Inferior parietal cortex (tissue), 1 donor: ENCODE measurements around the gene ABHD13.
"Not testable (repeated sequence)": the region's sequence is repeated elsewhere in the genome, so short reads cannot be mapped to it uniquely, and the experiment has no call there.

ENCODE experiments used
- DNase-seq: peaks from one replicate; pipeline ENCODE4 v3.0.0-alpha.2; 2016; ENCODE audit errors: extremely low spot score

ABHD13 gene

DNA sequence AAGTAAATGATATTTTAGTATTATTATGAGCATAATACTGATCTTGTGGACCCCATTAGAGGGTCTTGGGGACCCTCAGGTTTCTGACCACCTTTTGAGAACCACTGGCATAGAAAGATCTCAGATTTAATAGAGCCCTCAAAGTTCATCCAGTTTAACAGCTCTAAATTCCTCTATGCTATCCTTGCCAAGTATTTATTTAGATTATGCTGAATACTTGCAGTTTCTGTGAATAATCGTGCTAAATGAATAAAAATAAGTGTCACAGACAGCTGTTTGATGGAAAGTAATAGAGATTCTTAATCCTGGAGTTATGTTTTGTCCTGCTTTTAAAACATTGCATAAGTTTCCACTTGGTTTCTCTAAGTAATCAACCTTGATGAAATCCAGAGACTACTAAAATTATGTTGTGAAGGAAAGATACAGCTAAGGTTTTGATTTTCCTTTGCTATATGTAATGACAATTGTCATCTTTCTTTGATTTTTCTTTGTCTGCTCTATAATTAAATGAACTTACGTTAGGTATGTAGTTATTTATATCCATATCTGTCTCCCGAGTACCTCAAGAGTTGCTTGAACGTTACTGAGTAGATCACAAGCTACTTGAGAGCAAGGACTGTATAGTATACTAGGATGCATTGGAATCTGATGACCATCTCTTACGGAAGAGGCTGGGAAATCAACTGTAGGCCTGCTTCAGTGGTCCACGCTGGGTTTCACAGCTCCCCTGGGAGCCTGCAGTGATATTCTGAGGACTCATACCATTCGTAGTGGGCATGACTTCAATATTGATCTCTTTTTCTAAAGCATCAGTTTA is 5.7 kb downstream of the ABHD13 start:
- no peak for DNase-seq

GRCh38 chr13:108225440-108225839 is 7.2 kb downstream of the ABHD13 start:
- no peak for DNase-seq

GRCh38 chr13:108226184-108226583 is 8.0 kb downstream of the ABHD13 start:
- DNase-seq, result no peak

DNA sequence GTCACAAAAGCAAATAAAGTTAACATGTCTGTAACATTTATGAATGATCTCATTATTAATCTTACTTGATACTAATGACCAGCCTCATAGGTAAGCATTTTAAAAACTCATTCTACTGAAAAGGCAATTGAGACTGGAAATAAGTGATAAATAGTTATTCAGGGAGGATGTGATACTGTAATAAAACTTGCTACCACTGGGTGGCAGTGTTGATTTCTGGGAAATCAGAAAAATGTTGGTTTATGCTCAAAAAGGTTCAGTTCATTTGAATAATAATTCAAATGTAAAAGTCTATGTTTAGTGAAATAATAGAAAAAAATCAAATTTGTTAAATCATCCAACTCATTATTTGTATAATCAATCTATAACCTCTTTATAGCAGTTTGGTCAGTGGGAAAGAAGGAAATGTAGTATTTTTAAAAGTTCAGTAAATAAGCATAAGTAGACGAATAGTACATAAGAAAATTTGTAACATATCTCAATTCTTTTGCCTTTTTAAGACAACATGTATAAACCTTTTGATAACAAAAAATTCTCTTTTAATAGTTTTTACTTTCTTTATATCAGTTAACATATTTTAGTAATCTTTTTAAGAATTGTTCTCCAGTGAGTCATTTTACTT is 9.6 kb downstream of the ABHD13 start:
- peak; percentile 79 for DNase-seq

DNA sequence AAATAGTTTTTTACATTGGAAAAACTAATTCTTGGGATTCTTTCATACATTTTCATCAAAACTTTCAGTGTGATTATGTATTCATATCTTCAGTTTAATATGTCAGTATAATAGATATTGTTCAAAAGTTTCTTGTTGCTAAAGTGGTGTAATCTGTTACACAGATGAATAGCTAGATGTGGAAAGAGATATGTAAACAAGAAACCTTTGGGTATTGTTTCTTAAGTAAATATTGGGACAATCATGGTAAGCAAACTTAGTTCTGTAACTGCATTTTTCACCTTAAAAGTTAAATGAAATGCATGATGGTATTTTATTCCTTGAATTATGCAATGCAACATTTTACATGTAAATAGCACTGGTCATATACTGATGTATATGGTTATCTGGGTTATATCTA is 12.2 kb downstream of the ABHD13 start:
- DNase-seq, result no peak

GRCh38 chr13:108249150-108249549 is 31.0 kb downstream of the ABHD13 start:
- DNase-seq, result no peak

DNA sequence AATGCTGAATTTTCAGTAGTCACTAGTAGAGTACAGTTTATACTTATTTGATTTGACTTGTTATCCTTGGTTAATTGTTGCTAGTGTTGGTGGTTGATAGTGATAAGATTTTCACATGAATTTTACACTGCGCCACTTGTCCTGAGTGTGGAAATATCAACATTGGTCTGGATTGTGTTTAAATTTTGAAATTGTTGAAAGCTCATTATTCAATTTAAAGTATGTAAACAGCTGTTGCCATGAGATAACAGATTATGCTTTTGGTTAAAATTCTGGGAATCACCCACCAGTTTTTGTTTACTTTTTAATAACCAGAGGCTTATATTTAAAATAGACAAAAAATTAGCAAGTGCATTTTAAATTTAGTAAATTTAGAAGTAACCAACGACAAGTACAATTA is 39.1 kb downstream of the ABHD13 start:
- DNase-seq, result no peak

DNA sequence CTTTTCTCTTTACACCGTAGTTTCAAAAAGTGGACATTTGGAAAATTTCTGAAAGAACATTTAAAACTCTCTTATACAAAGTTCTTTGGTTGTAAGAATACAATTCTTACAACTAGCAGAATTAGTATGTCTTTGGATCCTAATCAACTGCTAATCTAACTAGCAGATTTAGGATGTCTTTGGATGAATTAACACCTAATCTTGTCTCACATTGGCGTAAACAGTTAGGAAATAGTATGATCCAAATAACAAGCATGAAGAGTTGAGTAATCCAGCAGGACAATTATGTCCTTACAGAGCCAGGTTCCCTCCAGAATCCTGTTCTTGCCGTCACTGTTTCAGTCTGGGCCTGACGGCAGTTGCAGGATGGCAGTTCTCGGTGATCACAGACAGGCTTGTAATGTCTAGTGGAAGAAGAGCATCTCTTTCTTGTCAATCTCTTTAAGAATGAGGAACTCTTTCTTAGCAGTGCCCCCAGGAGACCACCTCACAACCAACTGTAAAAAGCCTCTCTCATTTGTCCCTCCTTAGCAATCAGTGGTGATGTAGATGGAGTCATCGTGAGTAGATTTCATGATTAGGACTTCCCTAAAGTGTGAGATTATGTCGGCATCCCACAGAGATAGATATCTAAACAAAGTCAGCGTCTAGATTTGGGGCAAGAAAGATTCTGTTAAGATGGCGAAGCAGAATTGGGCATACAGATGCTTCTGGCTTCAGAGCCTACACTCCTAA is 45.6 kb downstream of the ABHD13 start:
- DNase-seq, result no peak

- no peak for DNase-seq
Measured at GRCh38 chr13:108266321-108266990, 48.3 kb downstream of the ABHD13 start.

DNA sequence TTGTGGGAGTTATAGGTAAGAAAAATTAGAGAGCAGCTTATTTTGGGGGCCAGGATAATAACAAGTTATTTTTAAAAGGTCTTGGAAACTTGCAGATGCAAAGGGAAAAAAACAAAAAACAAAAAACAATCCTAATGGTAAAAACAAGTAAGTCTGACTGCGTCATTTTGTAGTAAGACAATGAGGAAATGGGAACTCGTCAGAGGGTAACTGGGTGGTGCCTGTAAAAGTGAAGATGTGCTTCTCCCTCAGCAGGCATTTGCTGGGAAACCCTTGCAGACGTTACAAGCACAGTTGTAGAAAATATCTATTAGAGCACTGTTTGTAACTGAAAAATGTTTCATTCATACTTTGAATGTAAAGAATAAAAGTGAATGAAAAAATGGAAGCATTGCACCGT is 49.2 kb downstream of the ABHD13 start:
- DNase-seq, result no peak

DNA sequence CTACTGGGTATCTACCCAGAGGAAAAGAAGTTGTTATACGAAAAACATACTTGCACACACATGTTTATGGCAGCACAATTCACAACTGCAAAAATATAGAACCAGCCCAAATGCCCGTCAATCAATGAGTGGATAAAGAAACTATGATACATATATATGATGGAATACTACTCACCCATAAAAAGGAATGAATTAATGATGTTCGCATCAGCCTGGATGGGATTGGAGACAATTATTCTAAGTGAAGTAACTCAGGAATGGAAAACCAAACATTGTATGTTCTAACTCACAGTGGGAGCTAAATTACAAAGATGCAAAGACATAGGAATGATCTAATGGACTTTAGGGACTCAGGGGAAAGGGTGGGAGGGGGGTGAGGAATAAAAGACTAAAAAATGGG is 49.7 kb downstream of the ABHD13 start:
- not testable (repeated sequence) for DNase-seq

DNA sequence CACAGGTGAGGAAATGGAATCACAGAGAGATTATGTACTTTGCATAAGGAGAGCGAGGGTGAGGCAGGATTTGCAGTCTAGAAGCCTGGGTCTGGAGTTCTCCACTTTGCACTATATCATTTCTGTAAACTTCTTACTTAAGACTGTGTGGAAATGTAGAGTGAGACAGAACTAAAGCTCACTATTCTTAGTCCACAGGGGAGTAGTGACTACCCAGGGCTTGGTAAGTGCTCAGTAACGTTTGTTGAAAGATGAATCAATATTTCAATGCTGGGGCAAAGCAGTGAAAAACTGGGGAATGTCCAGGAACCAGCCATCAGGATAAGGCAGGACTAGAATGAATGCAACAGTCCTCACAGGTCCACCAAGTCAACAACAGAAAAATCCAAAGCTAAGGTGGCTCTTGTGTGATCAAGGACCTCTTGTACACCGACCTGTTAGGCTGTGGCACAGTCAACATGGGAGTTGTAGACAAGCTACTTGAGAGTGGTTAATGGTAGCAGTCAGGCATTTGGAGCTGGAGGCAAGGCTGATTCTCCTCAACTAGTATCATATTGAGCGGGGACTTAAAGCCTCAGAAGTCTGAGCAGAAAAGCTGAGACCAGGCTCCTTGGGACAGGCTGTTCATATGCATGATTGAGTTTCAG is 50.4 kb downstream of the ABHD13 start:
- no peak for DNase-seq

- DNase-seq, result peak; percentile 17
Measured at GRCh38 chr13:108269601-108270328, 51.6 kb downstream of the ABHD13 start, which contains the start of gene TNFSF13B. Gene TNFSF13B, plus strand, starts transcription at chr13:108269718. Its CDS starts 178 bp downstream, at chr13:108269896.

DNA sequence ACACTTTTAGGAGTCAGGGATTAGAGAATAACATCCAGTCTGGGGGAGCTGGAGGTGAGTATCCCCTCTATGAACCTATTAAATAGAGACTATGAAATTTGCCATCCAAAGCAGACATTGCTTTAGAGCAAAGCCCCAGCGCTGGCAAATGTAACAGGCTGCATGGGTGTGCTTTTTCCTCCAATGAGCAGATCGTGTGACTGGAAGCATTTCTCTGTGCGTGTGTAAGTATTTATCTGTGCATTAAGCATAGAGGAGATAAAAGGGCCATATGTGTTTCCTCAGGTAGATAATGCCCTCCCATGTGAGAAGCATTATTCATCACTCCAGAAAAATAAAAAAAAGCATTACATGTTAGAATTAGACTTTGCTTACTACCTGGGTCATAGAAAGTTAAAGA is 52.2 kb downstream of the ABHD13 start:
- DNase-seq, result peak; percentile 6

DNA sequence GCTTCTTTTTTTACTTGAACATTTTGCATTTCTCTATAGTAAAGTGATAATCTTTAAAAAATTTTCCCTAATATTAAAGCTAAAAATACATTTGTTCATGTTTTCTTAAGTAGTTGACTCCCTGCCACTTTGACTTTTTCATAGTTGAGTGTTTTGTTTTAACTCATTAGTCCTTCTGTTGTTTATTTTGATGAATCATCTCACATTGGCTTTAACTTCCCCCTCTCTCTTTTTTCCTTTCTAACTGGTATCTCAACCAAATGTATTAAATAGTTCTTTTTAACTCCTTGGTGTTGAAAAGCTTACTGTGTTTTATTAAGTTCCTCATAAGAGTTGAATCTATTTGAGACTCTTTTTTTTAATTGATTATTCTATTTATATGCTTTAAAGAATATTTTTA is 54.1 kb downstream of the ABHD13 start:
- no peak for DNase-seq

DNA sequence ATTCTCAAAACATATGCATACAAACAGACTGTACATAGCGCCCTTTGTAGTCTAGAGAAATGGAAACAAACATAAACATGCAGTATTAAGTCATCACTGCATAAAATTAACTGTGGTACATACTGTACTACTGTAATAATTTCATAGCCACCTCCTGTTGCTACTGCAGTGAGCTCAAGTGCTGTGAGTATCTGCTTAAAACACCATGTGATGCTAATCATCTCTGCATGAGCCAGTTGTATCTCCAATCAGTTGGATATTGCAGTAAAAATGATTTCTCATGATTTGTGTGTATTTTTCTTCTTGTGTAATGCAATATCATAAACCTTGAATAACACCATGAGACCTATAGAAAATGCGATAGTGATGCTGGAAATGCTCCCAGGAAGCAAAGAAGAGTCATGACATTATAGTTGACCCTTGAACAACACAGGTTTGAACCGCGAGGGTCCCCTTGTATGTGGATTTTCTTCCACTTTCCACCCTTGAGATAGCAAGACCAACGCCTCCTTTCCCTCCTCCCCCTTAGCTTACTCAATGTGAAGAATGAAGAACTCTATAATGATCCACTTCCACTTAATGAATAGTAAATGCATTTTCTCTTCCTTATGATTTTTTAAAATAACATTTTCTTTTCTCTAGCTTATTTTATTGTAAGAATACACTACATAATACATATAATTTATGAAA is 55.4 kb downstream of the ABHD13 start:
- DNase-seq, result no peak

DNA sequence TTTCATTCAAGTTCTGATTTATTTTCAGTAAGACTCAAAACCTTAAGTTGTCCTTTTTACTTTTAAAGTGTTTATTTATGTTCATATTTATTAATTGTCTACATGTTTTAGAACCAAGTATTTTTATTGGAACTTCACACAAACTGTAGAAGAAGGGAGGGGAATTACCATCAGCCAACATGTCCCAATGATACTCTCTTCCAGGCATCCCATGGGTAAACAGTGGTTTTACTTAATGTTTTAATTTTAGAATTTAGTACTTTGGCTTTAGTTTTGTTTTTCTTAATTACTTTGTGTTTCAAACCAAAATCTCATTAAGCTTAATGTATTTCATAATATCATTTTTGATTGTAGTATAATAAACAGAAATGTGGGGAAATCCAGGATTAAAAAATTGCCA is 56.5 kb downstream of the ABHD13 start:
- DNase-seq, result no peak

GRCh38 chr13:108276060-108276459 is 57.9 kb downstream of the ABHD13 start:
- DNase-seq, result no peak

DNA sequence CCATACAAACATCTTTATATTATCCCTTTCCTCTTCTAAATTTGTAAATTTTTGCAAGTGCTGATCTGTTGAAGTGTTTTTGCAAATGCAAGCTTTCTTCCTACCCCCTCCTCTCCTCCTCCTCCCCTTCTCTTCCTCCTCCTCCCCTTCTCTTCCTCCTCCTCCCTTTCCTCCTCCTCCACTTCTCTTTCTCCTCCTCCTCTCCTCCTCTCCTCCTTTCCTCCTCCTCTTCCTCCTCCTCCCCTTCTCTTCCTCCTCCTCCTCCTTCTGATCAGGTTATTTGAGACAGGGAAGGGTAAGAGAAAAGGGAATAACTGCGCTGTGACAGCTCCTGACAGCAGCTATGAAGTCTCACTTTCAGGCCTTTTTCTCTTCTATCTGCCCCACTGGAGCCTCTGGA is 60.3 kb downstream of the ABHD13 start:
- no peak for DNase-seq

DNA sequence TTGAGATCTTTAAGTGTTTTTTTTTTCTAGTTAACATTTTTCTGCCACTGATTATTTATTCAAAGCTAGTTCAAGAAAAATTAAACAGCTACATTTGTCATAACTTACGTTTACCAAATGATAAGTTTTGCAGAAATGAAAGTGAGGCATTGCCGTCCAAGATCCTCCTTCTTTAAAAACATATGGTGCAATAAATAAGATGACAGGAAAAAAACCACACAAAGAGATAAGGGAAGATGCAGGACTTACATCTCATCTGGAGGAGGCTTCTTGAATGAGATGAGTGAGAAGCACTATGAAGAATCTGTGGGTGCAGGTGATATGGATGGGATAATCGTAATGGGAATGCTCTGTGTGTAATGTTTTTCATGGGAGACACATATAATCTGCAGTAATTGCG is 63.7 kb downstream of the ABHD13 start:
- DNase-seq, result no peak
